HG03095 (cell line): ENCODE measurements around the gene RPS23.

Source experiments
- ATAC-seq: cut with Tn5 transposase; IDR thresholded peaks from one replicate; pipeline ENCODE4 v1.9.1; 2021; ENCODE audit warnings: moderate library complexity; ENCODE audit not compliant: unreplicated experiment

The RPS23 gene

DNA sequence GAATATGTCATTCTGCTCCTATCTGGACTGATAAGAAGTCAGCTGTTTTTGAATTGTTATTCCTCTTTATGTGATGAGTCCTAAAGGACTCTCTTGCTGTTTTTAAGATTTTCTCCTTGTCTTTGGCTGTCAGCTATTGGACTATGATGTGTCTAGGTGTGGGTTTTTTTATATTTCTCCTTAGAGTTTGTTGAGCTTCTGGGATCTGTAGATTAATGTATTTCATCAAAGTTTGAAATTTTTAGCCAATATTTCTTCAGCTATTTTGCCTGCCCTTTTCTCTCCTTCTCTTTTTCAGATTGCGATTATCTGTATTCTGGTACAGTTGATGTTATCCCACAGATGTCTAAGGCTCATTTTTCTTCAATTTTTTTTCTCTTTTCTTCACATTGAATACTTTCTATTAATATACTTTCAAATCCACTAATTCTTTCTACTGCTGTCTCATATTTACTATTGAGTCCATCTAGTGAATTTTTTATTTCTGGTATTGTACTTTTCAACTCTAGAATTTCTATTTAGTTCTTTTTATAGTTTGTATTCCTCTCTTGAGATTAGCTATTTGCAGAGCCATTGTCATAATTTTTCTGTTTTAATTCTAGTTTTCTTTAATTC is 31.1 kb downstream of the RPS23 start:
- no peak for ATAC-seq

DNA sequence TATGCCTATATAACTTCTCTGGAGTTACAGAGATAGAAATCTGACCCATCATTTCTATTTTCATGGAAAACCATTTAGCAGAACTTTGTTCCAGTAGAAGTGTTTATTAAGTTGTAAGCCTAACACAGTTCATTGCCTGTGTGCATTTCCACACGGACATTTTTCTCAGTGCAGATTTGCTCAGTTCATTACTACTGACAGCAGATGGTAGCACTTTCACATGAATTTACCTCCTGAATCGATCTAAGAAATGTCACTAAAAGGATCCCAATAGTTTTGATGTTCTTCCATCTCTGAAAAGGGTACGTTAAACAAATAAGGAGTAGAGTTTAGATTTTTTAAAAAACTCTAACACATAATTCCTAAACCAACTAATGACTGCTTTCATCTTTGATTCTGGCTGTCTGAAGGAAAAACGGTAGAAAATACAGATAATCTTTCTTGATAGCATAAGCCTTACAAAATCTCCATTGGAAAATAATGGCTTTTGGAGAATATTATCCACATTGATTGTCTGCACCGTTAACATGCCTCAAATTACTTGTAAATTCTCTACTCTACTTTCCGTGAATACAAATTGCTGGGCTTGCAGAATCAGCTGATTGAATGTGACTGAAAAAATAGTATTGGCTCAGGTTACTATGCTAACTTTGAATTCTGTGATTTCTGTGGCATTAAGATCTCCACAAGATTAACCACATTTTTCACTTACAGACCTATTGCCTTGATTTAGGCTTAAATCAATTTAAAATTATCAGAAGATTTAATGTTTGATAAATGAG is 33.1 kb downstream of the RPS23 start:
- ATAC-seq: no peak

- no peak for ATAC-seq
Measured at GRCh38 chr5:82244151-82244550, 34.0 kb downstream of the RPS23 start.

GRCh38 chr5:82234885-82235284 is 43.3 kb downstream of the RPS23 start:
- no peak for ATAC-seq

DNA sequence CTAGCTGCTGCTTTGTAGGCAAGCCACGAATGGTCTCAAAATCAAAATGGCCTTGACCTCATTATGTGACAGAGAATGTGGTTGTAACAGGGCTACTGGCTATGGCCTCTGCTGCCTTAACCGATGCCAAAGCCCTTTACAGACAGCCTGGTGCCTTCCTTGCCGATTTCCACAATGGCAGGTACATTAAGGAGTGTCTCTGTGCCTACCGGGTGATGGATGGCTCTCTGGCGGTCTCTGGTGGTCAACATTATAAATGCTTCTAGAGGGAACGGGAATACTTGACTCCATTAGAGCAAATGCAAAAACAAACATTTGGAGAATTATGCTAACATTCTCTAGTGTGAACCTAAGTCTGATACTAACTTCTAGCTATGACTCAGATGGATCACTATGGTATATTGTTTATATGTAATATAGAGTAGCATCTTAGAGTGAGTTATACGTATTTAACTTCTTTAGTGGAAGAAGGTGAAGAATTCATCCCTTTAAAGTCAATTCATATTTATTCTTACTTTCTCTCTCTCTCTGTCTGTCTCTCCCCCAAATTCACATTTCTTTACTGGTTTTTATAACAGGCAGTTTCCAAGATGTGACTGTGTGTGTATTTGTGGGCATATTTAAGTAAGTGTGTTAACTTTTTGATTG is 52.5 kb downstream of the RPS23 start:
- peak; percentile 93 for ATAC-seq
